ENCODE data around the gene BABAM2.

The BABAM2 gene

DNA sequence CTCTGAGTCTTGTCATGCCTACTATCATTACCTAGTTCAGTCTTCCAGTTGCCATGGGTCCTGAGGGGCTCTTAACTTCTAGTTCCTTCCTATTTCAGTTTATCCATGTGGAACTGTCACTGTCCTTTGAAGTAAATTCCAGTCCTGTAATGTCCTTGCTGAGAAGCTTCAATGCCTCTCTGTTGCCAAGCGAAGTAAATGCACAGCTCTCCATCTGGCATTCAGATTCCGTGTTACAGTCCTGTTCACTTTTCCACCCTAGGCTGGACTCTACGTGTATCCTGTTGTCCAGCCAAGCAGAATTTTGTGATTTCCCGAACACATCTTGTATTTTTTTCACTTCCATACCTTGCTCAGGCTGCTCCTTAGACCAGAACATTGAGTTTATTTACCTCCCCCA, 245.3 kb downstream of the BABAM2 start:
- DNase-seq, result no peak

DNA sequence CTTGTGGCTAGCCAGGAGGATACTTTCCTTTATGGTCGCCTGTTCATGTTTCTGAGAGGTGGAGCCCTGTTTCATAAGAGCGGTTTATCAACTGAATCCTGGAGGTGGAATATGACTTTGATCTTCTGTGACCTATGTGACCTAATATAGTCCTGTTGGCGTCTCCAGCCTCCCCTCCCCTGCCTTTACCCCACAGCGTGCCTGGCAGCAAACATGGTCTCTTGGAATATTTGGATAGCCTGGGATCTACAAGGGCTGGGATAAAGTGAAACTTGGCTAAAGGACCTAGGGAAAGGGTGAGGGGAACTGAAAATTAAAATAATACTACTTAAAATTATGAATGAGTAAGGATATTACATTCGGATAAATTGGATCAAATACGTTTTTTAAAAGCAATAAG, 246.0 kb downstream of the BABAM2 start:
- no peak for DNase-seq

DNA sequence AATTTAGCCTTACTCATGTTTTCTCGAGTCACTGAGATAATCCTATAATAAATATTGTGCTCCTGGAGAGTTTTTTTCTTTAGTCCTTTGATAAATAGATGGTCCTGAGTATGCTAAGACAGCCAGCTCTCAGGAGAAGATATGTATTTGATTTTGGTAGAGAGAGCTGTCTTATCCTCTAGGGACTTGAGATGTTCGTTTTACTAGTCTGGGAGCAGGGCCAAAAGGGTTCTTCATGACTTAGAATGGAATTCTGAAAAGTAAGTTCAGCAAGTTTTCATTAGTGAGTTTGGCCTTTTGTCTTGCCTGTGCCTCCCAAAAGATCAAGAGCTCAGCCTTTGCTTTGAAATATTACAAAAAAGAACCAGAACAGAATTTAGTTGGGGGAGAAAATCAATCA, 246.7 kb downstream of the BABAM2 start:
- DNase-seq, result no peak

DNA sequence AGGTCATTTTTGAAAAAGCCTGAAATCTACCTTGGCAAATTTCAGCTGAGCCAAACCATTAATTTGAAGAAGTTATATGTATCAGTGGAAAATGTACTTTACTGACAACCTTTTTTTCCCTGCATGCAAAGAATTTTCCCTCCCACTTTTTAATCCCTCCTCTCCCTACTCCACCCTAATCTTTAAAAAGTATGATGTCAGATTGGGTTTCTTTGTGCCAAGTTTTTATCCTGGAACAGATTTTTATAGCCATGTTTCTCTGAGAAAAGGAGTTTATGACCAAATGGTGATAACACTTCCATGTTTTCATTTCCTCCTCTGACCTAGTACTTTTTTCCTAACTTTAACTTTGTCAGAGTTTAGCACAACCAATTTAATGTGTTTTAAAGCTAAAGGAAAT, 251.9 kb downstream of the BABAM2 start:
- no peak for DNase-seq

DNA sequence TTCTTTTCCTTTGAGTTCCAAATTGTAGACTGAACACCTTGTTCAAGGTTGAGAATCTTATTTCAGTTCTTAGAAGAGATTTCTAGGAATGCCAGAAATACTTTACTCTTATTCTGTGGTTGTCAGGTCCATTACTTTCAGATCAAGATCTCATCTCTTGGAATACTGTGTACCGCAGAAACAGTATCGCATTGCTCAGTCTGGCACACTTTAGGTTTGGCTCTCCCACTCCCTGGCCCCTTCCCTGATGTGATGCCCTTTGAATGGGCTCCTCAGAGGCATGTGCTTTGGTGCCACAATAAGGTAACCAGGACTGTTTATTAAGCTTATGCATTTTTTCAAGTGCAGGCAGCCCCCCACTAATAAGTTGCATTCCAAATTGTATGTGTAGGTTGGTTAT, 257.5 kb downstream of the BABAM2 start:
- DNase-seq, result no peak

DNA sequence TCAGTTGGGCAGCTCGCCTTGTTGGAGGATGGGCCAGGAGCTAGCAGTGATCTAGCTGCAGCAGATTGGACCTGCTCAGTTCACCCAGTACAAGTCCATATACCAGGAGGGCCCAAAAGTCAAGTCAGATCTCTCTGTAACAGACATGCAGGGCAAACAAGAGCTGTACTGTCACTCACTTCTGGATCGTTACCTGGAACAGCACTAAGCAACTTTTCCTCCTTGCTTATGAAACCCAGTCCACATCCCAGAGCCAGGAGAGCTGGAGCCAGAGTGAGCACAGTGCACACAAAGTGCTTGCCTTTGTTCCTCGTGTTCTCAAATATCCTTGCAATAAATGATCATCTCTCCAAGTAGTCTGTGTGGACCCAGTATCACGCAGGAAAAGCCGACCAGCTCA, 258.0 kb downstream of the BABAM2 start:
- DNase-seq, result no peak

DNA sequence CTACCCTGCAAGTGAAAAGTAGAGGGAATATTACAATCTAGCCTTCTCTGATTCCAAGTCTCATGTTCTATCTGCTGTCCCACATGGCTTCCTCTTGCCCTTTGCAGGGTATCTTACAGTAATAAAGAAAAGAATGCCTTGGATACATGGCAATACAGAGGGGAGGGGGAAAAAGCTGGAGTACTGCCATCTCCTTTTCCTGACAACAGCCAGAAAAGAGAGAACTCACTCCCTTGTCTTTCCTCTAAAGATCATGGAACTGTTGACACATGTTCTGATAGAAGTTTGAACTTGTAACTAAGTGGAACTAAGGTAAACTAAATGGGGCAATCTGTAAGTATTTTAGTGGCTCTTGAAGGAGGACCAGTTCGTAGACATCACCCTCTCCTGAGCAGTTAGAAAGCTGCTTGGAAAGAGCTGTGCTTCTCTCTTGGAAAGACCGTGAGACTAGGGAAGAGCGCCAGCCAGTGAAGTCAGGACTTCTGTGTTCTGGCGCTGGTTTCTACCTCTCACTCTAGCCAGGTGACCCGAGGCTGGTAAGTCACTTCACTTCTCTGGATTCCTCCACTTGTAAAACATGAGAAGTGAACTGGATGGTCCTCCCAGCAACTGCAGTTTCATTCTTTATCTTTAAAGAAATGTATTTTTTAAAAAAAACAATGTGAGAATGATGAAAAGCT, 259.8 kb downstream of the BABAM2 start:
- no peak for DNase-seq

DNA sequence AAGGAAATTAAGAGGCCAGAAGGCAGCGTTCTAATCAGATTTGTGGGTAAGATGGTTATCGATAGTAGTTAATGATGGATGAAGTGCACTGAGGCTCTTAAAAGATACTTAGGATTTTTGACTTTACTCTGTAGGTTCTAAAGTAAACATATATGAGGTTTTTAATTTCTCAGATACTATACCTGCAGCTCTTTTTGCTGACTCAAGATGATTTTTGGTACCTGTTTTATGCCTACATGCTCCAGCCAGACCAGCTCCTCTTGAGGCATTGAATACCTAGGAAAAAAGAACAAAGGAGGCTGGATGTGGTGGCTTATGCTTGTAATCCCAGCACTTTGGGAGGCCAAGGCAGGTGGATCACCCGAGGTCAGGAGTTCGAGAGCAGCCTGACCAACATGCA, 260.5 kb downstream of the BABAM2 start:
- no peak for DNase-seq

DNA sequence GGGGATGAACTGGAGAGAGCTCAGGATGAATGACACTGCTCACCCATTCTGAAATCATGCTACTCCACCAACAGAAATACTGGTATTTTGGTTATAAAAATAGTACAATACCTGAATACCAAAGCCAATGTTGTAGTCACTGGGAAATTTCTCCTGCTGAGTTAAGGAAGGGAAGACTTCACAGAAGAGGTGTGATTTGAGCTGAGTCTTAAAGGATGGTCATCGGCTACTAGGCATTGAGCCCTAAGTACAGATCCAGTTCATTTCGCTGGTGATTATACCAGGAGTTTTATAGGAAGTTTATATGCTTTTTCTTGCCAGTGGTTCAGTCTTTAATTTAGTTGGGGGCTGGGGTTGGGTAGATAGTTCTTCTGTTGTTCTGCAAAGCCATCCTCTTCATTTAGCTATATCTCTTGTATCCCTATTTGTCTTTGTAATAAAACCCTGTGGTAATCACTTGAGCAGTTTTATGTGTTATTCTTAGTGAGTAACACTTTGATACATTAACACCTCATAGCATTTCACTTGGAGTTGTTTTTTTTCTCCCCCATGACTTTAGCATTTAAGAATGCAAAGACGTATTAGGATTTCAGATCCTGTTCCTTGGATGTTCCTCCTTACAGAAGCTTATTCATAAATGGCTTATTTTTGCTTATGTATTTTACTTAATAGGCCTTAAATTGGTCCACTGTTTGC, 262.2 kb downstream of the BABAM2 start:
- no peak for DNase-seq

DNA sequence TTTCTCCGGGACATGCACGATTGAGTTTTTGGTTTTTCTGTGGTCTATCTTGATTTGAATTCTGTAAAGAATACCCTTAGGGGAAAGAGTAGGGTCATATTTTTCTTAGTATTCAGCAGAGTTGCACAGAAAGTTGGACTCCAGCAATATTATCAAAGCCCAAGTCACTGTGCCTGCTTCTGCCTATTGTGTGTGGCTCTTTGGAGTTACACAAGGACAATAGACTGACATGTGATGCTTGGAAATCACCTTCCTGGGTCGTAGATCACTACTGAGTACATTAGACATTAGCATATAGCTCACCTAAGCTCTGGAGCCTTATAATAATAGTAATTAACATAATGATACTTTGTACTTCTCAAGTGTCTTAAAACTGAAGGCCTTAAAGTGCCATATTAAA, 263.3 kb downstream of the BABAM2 start:
- no peak for DNase-seq

DNA sequence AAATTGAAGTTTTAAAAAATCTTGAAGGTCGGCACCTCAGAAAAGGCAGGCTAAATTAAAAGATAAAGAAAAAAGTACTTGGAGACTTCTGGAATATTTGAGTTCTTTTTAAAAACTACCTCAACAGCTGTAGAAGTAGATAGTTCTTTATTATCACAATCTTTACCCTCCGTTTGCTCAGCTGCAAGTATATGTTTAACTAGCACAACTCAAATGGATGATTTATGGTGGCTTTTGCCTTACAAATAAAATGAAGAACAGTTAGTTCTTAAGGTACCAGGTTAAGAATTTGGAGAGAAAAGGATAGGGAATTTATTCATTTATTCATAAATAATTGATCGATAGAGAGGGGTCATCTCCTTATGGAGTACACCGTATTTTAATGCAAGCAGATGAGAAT, 264.6 kb downstream of the BABAM2 start:
- no peak for DNase-seq

DNA sequence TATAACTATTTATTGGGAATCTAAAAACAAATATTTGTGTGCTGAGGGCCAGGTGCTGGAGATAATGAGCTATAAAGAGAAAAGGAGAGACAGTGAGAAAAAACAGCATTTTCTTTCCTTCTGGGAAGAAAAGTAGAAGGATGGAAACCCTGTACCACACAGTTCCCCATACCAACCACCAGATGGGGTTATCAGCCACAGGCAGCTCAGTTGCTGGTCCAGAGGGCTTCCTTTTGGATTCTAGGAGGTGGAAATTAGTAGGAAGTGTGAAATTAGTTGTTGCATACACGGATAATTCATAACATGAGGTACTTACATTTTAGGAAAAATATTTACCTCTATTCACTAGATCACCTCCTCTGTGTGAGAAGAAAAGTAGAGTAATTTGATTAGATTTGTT, 265.1 kb downstream of the BABAM2 start:
- DNase-seq, result peak; percentile 20

DNA sequence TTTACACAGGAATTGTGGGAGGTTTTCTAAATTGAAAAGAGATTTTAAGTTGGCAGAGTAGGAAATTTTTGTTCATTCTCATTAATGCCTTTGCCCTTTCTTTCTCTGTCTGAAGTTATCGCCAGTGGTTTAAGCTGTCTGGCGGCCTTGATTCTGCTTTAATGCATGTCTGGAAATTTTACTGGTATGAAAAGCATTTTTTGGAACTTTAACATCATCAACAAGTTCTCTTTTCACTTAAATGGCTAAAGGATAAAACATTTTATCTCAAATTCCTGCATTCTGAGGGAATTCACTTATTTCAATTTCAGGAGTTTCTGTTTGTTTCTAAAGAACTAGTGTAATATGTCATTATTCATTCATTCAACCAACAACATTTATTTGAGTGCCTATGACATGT, 268.3 kb downstream of the BABAM2 start:
- DNase-seq, result no peak

DNA sequence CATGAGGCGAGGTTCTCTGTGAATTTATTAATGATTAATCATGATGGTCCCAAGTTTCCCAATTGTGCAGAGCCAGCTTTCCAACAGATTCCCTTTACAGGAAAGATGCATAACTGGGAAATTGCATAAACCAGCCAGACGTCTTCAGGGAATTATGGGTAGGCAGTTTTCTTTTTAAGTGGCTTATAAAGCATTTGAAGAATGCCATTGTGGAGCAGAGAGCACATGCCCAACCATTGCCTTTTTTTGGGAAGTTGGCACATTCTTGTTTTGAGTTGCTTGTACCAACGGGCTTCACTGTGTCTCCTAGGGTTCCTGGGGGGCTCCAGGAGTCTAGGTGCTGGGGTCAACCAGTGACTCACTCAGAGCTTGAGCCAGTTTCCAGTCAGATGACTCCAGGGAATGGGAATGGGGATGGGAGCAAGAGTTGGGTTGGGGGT, 270.5 kb downstream of the BABAM2 start:
- no peak for DNase-seq

DNA sequence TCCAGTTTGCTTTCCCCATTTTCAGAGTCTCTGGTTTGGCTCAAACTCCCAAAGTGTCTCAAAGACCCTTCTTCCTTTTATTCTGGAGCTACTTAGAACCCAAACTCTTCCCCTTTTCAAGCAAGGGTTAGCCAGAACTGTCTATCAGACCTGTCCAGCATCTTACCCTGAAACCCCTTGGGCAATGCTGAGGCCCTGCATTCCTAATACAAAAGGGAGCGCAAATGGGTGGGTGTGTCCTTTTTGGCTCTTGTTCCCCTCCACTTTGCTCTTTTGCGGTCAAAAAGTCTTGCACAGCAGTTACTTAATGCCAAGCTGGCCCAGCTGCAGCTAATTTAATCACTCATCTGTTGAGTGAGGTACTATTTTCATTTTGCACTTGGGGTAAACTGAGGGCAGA, 270.9 kb downstream of the BABAM2 start:
- no peak for DNase-seq

DNA sequence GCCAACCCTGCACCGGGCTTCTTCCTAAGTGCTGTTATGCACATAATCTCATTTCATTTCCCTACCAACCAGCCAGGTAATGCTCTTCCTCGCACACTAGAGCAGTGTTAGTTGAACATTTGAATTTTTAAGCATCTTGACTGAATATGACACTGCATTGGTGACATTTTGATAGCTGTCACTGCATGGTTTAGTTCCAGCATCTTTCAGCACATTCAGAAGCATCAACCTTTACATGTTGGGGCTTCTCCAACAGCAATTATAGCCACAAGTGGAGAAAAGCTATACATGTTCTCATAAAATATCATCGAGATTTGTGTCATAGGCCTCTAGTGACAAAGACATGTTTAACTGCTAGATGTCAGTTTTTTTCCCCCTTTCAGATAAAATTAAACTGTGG, 272.0 kb downstream of the BABAM2 start:
- DNase-seq, result no peak

DNA sequence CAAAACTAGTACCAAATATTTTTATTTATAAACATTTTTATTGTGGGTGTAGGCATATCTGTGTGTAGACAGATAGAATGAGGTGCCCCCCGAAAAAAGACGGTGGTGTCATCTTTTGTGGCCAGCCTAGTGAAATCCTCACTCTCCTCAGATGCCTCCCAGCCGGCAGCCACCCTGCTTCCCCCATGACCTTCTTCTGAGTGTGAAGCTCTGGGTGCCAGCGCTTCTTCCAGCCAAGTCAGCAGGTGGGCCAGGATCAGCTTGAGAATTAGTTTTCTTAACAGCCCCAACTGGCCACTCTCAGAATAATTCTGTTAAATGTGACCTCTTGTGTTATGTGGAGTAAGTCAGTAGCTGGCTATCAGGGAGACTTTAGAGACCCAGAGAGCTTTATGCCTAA, 272.5 kb downstream of the BABAM2 start:
- DNase-seq, result no peak

DNA sequence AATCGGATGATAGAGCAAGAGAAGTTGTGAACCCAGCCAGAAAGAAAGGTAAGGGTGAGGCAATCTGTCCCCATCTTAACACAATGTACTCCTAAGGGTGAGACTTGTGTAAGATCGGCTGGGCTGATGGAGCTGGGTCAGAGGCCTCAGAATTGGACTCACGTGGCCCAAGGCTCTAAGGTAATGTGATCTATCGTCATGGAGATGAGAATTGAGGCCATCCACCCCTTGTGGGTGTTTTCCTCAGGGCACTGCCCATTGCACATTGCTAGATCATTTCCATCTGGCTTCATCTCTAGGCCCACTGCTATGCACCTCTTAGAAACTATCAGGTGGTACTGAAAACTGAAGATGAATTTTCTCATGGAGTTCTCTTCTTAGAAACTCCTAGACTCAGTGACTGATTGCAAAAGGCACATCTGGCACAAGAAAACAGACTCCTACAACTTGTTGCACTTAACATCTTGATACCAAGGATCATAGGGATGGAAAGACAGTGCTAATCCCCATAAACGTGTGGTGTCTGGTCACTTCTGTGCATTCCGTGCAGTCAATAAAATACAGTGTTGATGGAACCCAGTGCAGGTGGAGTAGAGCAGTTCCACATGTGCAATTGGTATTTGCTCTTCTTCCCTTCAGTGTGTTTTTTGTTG, 273.2 kb downstream of the BABAM2 start:
- no peak for DNase-seq

DNA sequence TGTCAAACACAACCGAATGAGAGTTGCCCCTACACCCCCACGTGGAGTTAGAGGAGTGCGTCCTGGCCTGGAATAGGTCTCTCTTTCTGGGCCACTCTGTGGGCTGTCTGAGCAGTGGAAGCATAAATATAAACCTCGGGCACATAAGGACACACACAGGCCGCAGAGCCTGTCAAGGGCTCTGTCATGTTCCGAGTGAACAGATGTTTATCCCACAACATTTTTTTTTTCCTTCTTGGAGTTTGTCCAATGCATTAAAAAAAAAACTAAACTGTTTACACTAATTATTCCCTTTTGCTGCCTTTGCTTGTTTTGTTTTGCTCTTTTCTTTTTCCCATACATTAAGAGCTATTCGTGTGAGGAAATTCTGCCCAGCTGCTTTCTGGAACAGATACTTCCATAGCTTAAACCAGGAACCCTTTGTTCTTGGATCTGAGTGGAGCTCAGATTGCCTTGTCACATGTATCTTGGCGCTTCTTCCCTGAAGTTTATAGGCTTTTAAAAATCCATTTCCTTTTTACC, 273.8 kb downstream of the BABAM2 start:
- no peak for DNase-seq

DNA sequence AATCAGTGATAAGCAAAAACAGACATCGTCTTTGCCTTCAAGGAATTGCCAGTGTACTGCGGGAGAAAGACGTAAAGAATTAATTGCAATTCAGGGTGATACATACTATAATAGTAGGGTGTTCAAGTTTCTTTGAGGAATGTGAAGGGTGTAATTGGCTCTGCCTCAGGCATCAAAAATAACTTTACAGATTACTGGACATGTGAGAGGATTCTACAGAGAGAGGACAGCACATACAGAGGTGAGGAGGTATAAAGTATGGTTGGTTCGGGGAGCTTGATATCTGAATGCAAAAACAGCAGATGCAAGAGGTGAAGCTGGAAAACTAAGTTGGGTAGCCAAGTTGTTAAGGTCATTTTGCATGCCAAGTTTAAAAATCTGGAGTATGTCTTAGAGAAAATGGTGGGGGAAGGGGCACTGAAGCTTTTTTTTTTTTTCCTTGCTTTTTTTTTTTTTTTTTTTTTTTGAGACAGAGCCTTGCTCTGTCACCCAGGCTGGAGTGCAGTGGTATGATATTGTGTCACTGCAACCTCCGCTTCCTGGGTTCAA, 274.6 kb downstream of the BABAM2 start:
- DNase-seq, result no peak

DNA sequence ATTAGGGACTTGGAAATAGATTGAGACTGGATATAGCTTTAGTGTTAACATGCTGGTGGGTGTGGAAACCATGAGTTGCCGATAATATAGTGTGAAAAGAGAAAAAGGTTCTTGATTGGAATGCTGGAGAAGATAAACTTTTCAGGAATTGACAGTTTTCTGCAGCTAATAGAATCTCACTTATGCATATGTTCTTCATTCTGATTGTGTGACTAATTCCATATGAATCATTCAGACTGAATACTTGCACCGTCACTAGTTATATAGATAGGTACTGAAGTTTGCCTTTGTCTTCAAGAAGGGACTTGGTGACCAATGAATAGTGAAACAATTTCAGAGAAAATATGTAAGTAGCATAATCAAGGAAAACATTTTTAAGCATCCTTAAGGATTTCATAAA, 276.4 kb downstream of the BABAM2 start:
- DNase-seq, result no peak

DNA sequence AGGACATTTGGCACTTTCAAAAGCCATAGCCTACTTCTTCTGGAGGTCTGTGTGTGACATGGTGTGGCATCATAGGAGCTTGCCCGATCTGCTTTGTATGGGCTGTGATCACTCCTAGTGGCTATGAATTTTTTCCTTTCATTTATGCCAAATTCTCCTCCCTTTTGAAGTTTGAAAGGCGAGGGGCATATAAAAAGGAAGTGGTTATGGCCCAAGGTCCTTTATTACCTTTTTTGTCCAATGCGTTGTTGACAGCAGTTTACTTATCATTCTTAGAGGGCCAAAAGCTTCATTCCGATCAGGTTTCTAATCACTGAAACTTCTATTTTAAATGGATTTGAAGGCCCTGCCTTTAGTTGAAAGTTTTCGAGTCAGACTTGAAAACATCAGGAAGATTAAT, 277.8 kb downstream of the BABAM2 start:
- no peak for DNase-seq

DNA sequence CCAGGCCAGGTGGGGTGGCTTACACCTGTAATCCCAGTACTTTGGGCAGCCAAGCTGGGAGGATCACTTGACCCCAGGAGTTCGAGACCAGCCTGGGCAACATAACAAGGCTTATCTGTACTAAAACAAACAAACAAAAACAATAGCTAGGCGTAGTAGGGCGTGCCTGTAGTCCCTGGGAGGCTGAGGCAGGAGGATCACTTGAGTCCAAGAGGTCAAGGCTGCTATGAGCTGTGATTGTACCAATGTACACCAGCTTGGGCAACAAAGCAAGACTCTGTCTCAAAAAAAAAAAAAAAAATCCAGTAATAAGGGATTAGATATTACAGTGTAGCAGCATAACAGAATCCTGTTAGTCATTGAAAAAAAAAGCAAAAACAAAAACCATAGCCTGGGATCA, 279.0 kb downstream of the BABAM2 start:
- DNase-seq, result no peak

Measured in activated CD4-positive, alpha-beta T cell treated with anti-CD3 and anti-CD28 coated beads for 48 hours (primary cell).